HG03460 (cell line): ENCODE data around the gene NDUFAF2.
"Not testable (repeated sequence)": the region's sequence is repeated elsewhere in the genome, so short reads cannot be mapped to it uniquely, and the experiment has no call there.

Experiments used
- ATAC-seq: cut with Tn5 transposase; IDR thresholded peaks from one replicate; pipeline ENCODE4 v1.9.1; 2021; ENCODE audit not compliant: unreplicated experiment

NDUFAF2 gene

DNA sequence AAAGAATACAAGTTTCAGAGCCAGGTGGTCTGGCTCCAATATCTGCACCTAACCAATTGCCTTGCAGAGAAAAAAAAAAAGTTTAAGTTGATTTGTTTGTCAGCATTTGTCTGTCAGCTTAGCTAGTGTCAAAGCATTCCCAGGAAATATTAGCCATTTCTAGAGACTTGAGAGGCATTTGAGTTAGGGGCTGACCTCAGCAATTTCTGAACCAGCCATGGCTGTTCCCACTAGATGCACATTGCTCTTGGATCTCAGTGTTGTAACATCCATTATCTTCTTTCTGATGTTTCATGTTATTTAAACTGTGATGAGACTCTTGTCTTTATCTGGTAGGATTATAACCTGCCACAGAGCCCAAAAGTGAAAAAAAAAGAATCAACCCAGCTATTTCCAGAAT lies 102.3 kb downstream of the NDUFAF2 start:
- no peak for ATAC-seq

DNA sequence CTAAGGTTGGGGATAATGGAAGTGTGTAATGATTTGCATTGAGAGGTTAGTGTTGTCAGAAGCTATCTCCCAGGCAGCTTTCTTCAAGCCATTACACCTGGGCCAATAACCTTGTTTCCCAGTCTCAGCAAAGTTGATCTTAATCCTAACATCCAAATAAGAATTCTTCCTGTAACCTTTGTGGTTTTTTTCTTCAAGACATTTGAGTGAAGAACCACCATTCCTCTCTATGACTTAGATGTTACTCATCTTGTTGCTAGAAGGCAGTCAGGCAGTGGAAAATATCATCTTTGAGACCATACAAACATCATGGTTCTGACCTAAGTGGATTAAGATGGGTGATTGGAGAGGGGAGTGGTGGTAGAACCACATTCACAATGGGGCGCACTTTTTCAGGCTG lies 103.5 kb downstream of the NDUFAF2 start:
- no peak for ATAC-seq

DNA sequence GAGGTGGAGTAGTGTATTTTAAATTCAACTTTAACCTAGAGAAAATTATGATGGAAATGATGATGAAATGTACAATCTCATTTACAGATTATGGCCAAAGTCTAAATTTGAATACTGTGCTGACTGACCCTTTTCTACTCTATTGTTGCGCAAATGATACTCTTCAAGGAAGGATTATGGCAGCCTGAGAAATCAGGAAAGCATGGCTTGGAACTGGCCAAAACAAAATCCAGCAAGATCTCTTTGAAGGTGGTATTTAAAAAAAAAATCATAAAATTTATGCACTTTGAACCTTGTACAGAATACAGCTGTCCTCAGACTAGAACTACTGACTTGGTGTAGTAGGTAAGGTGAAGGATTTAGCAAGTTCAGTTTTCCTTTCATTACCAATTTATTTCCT lies 105.3 kb downstream of the NDUFAF2 start:
- no peak for ATAC-seq

DNA sequence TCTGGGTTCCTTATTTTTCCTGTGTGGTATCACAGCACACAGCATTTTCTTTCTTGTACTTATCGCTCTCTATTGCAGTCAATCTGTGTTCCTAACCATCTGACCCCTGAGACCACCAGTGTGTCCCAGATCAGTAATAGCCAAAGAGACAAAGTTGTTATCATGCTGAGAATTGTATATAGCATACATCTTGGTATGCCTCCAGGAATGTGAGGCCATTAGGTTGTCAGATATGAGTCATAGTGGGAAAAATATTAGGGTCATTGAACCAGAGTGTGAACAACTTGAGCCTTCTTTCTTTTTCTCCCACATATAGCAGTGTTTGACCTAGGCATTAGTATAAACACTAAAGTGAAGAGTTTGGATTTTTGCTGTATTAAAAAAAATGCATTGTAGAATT lies 106.3 kb downstream of the NDUFAF2 start:
- ATAC-seq: no peak

DNA sequence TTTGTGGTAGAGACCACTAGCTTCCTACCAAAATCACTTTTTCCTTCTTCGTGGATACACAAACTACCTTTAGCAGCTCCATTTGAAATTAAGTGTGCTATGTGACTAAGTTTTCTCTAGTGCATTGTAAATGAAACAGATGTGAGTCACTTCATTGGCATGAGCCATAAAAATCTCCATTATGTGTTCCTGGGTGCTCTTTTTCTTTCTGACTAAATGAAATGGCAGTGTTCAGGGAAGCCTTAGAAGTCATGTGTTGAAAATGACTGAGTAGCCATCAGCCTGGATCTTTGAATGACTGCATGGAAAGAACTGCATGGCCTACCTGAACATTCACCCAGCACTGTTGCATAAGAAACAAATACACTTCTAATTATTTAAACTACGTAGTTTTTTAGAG lies 107.9 kb downstream of the NDUFAF2 start:
- ATAC-seq: no peak

DNA sequence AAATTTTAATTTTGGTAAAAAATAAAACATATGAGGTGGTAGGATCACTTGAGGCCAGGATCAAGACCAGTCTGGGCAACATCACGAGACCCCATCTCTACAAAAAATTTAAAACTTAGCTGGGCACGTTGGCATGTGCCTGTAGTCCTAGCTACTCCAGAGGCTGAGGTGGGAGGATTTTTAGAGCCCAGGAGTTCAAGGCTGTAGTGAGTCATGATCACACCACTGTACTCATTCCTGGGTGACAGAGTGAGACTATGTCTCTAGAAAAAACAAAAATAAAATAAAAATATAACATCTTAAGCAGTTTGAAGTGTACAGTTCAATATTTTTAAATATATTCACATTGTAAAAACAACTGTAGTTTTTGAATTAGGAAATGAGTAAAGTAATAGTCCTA lies 108.9 kb downstream of the NDUFAF2 start:
- no peak for ATAC-seq

DNA sequence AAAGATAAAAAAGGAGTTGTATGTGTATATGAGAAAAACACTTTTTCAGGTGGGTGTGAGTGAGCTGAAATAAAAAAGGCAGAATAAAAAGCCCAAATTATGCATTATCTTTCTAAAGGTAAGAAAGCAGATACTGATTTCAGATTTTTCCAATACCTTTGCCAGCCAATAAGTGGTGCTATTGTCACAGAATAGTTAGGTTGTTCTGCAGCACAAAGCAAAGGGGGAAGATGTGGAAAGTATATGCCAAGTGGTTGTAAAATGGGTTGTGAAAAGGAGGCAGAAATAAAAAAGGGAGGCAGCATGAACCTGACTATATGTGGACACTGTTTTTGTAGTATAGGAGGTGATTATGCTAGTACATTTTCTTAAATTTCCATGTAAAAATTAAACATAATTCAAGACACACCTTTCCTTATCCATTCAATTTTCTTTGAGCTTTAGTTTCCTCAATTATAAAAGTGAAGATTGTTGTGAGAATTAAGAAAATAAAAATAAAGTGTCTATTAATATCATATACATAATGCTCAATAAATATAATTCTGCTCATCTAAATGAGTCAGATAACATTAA lies 110.5 kb downstream of the NDUFAF2 start:
- ATAC-seq: no peak

DNA sequence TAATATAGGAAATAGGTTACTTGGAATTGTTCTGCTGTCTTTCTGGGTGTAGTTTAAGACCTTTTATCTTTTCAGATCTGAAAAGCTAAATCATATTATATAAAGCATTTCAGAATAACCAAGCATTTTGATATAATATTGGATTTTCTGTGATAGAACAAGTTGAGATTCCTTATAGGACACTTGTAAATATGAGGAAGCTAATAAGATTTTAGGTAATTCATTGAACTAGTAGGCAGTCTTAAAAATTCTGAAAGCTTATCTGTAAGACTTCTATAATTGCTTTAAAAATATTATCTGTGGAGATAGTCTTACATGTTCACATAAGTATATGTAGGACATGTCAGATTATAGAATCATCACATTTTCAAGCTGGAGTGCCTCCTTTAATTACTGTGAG lies 114.5 kb downstream of the NDUFAF2 start:
- ATAC-seq: no peak

DNA sequence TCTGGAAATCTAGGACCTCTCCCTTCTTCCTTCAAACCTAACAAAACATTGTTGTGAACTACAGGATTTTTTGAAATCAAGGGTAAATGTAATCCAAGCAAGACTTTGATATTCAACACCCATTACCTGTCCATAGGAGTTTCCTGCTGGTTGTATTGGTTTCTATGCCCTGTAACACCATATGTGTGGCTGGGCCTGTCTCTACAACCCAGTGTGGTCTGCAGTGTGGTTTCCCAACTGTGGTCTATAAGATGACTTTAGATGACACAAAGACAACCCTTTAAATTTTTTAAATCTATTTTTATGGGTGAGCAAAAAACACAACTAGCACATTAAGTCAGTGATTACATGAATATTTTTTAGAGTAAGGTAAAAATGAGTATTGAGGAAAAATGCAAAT lies 124.1 kb downstream of the NDUFAF2 start:
- ATAC-seq: no peak

DNA sequence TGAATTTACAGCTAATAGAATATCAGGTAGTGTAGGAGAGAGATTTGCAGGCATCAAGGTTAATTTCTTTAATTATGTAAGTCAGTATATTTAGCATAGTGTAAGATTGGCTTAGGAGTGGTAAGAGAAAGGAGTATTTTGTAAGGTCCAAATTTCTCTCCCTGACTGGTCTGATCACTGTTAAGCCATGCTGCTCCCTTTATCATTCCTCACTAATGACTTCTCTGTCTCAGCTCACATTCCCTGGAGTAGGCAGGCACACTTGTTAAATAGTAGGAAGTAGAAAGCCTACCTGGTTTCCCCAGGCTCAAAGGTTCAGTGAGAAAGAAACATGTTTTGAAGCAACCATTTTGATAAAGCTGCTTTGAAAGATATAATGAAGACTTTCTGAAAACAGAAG lies 126.5 kb downstream of the NDUFAF2 start:
- ATAC-seq: no peak

DNA sequence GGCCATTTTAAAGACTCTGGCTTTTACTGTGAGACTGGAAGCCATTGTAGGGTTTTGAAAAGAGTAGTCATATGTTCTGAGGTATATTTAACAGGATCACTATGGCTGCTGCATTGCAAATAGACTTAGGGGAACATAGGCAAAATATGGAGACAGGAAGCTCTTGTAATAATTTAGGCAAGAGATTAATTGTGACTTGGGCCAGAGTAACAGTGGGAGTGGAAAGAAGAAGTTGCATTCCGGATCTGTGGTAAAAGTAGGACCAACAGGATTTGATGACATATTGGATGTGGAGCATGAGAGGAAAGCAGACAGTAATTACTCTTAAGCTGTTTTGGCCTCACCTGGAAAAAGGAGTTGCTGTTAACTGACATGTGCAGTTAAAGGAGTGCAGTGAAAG lies 131.6 kb downstream of the NDUFAF2 start:
- ATAC-seq: no peak

DNA sequence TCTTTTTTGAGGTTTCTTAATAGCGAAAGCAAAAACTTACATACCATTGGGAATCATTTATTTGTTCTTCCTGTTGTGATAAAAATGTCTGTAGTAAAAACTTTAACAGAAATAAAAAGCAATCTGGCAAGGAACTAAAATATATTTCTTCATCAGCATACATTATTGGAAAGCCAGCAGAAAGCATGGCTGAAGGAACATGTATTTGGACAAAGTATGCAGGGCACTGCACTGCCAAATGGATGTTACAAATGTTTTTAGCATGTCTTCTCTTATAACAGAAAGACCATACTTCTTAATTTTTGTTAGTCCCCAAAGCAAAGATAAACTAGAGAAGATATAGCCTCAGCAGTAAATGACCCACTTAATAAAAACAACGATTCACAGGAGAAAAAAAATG lies 136.7 kb downstream of the NDUFAF2 start:
- ATAC-seq: no peak

DNA sequence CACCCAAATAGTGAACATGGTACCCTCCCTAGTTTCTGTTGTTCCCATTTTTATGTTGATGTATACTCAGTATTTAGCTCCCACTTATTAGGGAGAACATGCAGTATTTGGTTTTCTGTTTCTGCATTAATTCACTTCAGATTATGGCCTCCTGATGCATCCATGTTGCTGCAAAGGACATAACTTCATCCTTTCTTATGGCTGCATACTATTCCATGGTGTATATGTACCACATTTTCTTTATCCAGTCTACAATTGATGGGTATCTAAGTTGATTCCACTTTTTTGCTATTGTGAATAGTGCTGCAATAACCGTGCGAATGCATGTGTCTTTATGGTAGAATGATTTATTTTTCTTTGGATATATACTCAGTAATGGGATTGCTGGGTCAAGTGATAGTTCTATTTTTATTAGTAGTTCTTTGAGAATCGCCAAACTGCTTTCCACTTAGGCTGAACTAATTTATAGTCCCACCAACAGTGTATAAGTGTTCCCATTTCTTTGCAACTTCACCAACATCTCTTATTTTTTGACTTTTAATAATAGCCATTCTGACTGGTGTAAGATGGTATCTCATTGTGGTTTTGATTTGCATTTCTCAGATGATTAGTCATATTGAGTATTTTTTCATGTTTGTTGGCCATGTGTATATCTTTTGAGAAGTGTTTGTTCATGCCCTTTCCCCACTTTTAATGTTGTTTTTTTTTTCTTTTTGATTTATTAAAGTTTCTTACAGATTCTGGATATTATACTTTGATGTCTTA lies 137.7 kb downstream of the NDUFAF2 start:
- ATAC-seq: no peak

DNA sequence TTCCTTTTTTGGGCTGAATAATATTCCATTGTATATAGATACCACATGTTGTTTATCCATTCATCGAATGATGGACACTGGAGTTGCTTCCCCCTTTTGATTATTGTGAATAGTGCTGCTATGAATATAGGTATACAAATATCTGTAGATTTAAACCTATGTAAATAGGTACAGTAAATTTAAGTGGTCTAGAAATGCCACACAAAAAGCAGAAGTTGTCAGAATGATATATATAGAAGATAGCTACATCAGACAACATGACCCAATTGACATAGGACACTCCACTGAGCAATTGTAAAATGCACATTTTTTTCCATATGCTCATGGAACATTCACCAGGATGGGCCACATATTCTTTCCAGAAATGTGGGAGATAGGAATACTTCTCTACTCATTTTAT lies 139.7 kb downstream of the NDUFAF2 start:
- no peak for ATAC-seq

DNA sequence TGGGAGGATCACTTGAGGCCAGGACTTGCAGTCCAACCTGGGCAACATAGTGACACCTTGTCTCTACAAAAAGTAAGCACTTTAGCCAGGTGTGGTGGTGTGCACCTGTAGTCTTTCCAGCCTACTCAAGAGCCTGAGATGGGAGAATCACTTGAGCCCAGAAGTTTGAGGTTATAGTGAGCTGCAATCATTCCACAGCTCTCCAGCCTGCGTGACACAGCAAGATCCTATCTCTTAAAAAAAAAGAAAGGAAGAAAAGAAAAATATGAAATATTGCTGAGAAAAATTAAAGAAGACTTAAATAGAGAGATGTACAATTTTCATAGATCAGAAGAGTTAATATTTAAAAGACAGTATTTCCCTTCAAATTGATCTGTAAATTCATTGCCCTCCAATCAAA lies 140.9 kb downstream of the NDUFAF2 start:
- no peak for ATAC-seq

DNA sequence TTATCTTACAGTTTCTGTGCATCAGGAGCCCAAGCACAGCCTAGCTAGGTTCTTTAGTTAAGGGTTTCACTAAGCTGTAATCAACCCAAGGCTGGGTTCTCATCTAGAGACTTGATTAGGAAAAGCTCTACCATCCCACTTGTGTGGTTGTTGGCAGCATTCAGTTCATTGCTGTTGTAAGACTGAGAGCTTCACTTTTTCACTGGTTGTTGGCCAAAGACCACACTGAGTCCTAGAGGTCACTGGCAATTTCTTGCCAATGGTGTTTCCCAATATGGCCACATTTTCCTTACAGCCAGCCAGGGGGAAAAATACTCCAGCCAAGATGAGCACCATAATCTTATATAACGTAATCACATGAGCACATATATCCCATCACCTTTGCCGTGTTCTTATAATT lies 142.9 kb downstream of the NDUFAF2 start:
- ATAC-seq: no peak

DNA sequence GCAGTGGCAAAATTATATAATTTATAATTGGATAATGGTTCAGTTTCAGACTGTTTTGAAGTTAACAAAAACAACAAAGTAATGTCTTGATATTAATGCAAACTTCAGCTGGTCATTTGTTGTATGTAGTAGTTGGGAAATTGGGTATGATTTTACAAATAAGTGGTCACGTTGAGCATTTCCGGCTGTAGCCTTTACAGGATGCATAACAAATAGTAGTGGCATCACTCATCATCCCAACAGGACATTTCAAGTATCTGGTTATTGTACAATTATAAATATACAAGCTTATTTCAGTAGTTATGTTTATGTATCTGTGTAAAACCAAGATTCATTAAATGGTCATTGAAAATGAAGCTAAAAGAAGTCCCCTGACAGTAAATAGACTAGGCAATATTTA lies 144.3 kb downstream of the NDUFAF2 start:
- ATAC-seq: no peak

DNA sequence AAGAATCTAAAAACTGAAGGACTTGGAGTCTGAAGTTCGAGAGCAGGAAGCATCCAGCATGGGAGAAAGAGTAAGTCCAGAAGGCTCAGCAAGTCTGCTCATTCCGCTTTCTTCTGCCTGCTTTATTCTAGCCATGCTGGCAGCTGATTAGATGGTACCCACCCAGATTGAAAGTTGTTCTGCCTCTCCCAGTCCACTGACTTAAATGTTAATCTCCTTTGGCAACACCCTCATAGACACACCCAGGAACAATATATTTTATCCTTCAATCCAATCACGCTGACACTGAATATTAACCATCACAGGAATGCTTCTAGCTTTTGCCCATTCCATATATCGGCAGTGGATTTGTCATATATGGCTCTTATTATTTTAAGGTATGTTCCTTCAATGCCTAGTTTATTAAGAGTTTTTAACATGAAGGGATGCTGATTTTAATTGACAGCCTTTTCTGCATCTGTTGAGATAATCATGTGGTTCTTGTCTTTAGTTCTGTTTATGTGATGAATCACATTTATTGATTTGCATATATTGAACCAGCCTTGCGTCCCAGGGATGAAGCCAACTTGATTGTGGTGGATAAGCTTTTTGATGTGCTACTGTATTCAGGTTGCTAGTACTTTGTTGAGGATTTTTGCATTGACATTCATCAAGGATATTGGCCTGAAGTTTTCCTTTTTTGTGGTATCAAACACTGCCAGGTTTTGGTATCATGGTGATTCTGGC lies 148.2 kb downstream of the NDUFAF2 start:
- ATAC-seq: not testable (repeated sequence)

DNA sequence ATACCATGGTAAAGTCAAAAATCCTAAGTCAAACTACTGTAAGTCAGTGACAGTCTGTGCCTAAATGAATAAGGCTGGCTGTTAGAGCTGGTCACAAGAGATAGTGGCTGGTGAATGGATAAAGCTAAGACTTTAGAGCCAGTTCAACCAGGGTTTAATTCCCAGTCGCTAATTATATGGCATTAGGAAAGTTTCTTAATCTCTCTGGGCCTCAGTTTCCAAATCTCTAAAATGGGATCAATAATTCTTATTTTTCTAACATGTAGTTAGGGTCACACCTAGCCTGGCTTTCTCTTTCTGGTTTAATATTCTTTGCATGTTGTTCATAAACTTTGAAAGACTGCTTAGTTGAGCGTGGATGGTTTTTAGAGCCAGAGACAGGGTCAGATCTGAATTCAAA lies 152.5 kb downstream of the NDUFAF2 start:
- no peak for ATAC-seq

DNA sequence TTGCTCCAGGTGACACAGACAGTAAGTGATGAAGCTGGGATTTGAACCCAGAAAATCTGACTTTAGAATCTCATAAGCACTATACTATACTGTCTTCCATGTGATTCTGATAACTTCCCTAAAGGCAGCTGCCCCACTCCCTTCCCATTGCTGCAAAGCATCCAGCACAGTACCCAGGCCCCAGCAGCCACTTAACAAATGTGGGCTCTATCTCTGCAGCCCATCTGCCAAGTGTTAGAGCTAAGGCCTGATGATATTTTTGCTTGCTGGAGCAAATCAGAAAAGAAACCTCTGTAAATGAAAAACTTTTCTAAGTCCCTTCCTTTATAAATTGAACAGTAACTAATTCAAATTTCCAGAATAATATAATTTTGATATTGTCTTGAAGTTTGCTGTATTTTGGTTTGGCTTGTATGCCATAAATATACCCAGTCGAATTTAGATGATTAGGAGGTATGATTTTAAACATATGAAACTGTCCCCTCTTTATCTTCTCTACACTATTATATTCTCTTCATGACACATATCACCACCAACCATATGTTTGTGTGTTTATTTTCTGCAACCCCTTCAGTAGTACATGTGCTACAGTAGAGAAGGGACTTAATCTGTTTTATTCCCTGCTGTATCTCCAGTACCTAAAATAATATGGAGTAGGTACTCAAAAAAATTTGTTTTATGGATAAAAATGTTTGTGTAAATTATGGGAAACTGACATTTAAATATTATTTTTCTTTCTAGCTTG lies 153.4 kb downstream of the NDUFAF2 start:
- no peak for ATAC-seq

DNA sequence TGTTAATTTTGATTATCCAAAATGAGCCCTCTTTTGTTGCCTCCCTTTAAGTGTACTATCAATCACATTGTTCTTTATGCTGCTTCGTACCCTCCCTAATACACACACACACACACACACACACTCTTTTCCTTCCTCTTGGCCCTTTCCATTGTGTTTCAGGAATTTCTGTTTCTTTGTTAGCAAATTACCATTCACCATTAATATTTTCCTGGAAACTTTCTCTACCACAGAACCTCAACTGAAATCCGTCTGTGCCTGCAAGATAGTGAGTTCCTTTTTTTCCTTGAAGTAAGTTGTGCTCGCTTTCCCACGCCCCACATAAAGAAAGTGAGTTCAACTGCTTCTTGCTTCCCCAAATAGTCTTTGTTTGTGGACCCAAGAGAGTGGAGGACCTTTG lies 155.4 kb downstream of the NDUFAF2 start:
- no peak for ATAC-seq

DNA sequence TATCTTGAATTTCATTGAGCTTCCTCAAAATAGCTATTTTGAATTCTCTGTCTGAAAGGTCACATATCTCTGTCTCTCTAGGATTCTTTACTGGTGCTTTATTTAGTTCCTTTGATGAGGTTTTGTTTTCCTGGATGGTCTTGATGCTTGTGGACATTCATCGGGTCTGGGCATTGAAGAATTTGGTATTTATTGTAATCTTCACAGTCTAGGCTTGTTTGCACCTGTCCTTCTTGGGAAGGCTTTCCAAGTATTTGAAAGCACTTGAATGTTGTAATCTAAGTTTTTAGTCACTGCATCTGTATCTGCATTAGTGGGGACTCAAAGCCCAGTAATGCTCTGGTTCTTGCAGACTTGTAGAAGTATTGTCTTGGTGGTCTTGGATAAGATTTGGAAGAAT lies 169.4 kb downstream of the NDUFAF2 start:
- ATAC-seq: no peak
